Neural cell (in vitro differentiated cells): Measurements from ENCODE around the gene TMED9. TPM values are rescaled to one million over a fixed set of nuclear protein-coding genes. Genes with fewer than 3 reads are reported as not detected.
"Not testable (repeated sequence)": the region's sequence is repeated elsewhere in the genome, so short reads cannot be mapped to it uniquely, and the experiment has no call there.

ENCODE experiments used
- H2AFZ ChIP-seq: fragments of 200-600, 300-800 bp; sonication (generic), shearing (Covaris generic); 2 replicates; pipeline ENCODE4 v1.6.0; 2014; ENCODE audit warnings: low read depth, mild to moderate bottlenecking, antibody characterized with exemption, low read length, moderate library complexity
- H3F3A ChIP-seq: fragments of 200-600 bp; shearing (Covaris generic); 2 replicates; pipeline ENCODE4 v1.6.1; 2016; ENCODE audit warnings: mild to moderate bottlenecking, moderate library complexity, mixed read lengths, antibody characterized with exemption, low read length; ENCODE audit not compliant: insufficient read depth, poor library complexity, severe bottlenecking
- H3K27ac ChIP-seq: fragments of 200-600, 300-800 bp; sonication (generic), shearing (Covaris generic); 2 replicates; pipeline ENCODE4 v1.5.1; 2014; ENCODE audit warnings: mild to moderate bottlenecking, low read length, moderate library complexity
- H3K27me3 ChIP-seq: fragments of 300-800, 200-600 bp; sonication (generic), shearing (Covaris generic); 2 replicates; pipeline ENCODE4 v1.6.0; 2014; ENCODE audit warnings: mild to moderate bottlenecking, low read depth, low read length, moderate library complexity; ENCODE audit not compliant: insufficient read depth
- H3K36me3 ChIP-seq: fragments of 300-800, 200-600 bp; sonication (generic), shearing (Covaris generic); 2 replicates; pipeline ENCODE4 v1.5.1; 2014; ENCODE audit warnings: mild to moderate bottlenecking, antibody characterized with exemption, low read length, moderate library complexity; ENCODE audit not compliant: insufficient read depth
- H3K4me2 ChIP-seq: fragments of 300-800, 200-600 bp; sonication (generic), shearing (Covaris generic); 2 replicates; pipeline ENCODE4 v1.6.0; 2014; ENCODE audit warnings: mild to moderate bottlenecking, low read length
- H3K4me3 ChIP-seq: fragments of 300-800, 200-600 bp; sonication (generic), shearing (Covaris generic); 2 replicates; pipeline ENCODE4 v1.5.1; 2014; ENCODE audit warnings: mild to moderate bottlenecking, low read length, moderate library complexity
- H3K79me2 ChIP-seq: fragments of 200-600 bp; shearing (Covaris generic); replicated peaks from 2 replicates; pipeline ENCODE4 v1.6.0; 2014; ENCODE audit warnings: mild to moderate bottlenecking, low read length, moderate library complexity; ENCODE audit not compliant: insufficient read depth
- H3K9ac ChIP-seq: fragments of 300-800, 200-600 bp; sonication (generic), shearing (Covaris generic); 2 replicates; pipeline ENCODE4 v1.6.1; 2016; ENCODE audit warnings: mild to moderate bottlenecking, low read length, mixed read lengths
- H3K9me2 ChIP-seq: fragments of 200-600 bp; shearing (Covaris generic); 2 replicates; pipeline ENCODE4 v1.6.1; 2016; ENCODE audit warnings: mild to moderate bottlenecking, low read length, mixed read lengths; ENCODE audit not compliant: insufficient read depth
- H3K9me3 ChIP-seq: fragments of 200-600, 300-800 bp; sonication (generic), shearing (Covaris generic); 2 replicates; pipeline ENCODE4 v1.6.1; 2016; ENCODE audit warnings: mild to moderate bottlenecking, mixed run types, low read length, moderate library complexity, mixed read lengths
- H4K20me1 ChIP-seq: fragments of 200-600 bp; shearing (Covaris generic); 2 replicates; pipeline ENCODE4 v1.6.1; 2016; ENCODE audit warnings: mild to moderate bottlenecking, mixed run types; ENCODE audit not compliant: insufficient read depth
- polyA plus RNA-seq: library from polyadenylated mRNA; depleted of rRNA; stranded (reverse); fragments of >200 nt; gene quantifications from 2 replicates; pipeline ENCODE4 v1.2.3, GENCODE V29; 2014

TMED9 gene
- polyA plus RNA-seq, 1 donor from 2014 or later: 59.1 TPM

DNA sequence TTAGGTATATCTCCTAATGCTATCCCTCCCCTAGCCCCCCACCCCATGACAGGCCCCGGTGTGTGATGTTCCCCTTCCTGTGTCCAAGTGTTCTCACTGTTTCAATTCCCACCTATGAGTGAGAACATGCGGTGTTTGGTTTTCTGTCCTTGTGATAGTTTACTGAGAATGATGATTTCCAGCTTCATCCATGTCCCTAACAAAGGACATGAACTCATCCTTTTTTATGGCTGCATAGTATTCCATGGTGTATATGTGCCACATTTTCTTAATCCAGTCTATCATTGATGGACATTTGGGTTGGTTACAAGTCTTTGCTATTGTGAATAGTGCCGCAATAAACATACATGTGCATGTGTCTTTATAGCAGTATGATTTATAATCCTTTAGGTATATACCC is 42.9 kb downstream of the TMED9 start:
- H4K20me1 ChIP-seq, H3F3A ChIP-seq, H3K4me2 ChIP-seq, H3K27ac ChIP-seq, H3K9ac ChIP-seq, H3K79me2 ChIP-seq, H3K36me3 ChIP-seq, H2AFZ ChIP-seq, H3K9me2 ChIP-seq, H3K9me3 ChIP-seq, H3K27me3 ChIP-seq, H3K4me3 ChIP-seq: not testable (repeated sequence)

- H3F3A ChIP-seq, H3K27ac ChIP-seq, H3K36me3 ChIP-seq, H2AFZ ChIP-seq, H3K9me3 ChIP-seq, H3K79me2 ChIP-seq, H3K9ac ChIP-seq, H3K9me2 ChIP-seq, H4K20me1 ChIP-seq, H3K4me2 ChIP-seq, H3K27me3 ChIP-seq, H3K4me3 ChIP-seq: not testable (repeated sequence)
These were observed 53.5 kb downstream of the TMED9 start for GRCh38 chr5:177645462-177645861.

Other genes with a start within 250 kb of the TMED9 start
- 155 and 156 TPM in 2 replicates for gene LMAN2, start 240.5 kb upstream of the TMED9 start, polyA plus RNA-seq
- gene RGS14, start 234.3 kb upstream of the TMED9 start, polyA plus RNA-seq: 23.4 and 32.3 TPM in 2 replicates
- not detected in 2 replicates for gene SLC34A1, start 207.8 kb upstream of the TMED9 start, polyA plus RNA-seq
- not detected in 2 replicates for gene PFN3, start 191.5 kb upstream of the TMED9 start, polyA plus RNA-seq
- 1.4 and 7.8 TPM in 2 replicates for gene F12, start 182.6 kb upstream of the TMED9 start, polyA plus RNA-seq
- 22.6 and 26.5 TPM in 2 replicates for gene GRK6, start 165.5 kb upstream of the TMED9 start, polyA plus RNA-seq
- 44.1 and 46.6 TPM in 2 replicates for gene PRR7, start 145.4 kb upstream of the TMED9 start, polyA plus RNA-seq
- 319 and 353 TPM in 2 replicates for gene DBN1, start 118.6 kb upstream of the TMED9 start, polyA plus RNA-seq
- gene PDLIM7, start 94.6 kb upstream of the TMED9 start, polyA plus RNA-seq: 21.0 and 45.4 TPM in 2 replicates
- 5.1 and 5.5 TPM in 2 replicates for gene DOK3, start 82.4 kb upstream of the TMED9 start, polyA plus RNA-seq
- 113 and 212 TPM in 2 replicates for gene DDX41, start 75.2 kb upstream of the TMED9 start, polyA plus RNA-seq
- 79.2 and 97.3 TPM in 2 replicates for gene FAM193B, start 37.6 kb upstream of the TMED9 start, polyA plus RNA-seq
- gene B4GALT7, start 7.9 kb downstream of the TMED9 start, polyA plus RNA-seq: 60.2 and 66.1 TPM in 2 replicates
- gene FAM153A, start 190.7 kb downstream of the TMED9 start, polyA plus RNA-seq: not detected in 2 replicates